Measurements from ENCODE around the gene TMEM30B.
"Not testable (repeated sequence)": the region's sequence is repeated elsewhere in the genome, so short reads cannot be mapped to it uniquely, and the experiment has no call there.

TMEM30B gene

GRCh38 chr14:61281186-61281947 lies at the start of gene TMEM30B:
Gene TMEM30B (minus strand): TSS chr14:61281338. CDS start chr14:61281147, 191 bp downstream.
- DNase-seq (ENCODE audit: low read depth) = peak; percentile 35

- no peak for DNase-seq (ENCODE audit: low read depth)
These were observed 49.4 kb upstream of the TMEM30B start for GRCh38 chr14:61330511-61330910.

- DNase-seq (ENCODE audit: low read depth) = no peak
These were observed 48.4 kb upstream of the TMEM30B start for GRCh38 chr14:61329478-61330051.

- no peak for DNase-seq (ENCODE audit: low read depth)
These were observed 47.6 kb upstream of the TMEM30B start for GRCh38 chr14:61328626-61329262.

GRCh38 chr14:61326847-61327246 lies 45.7 kb upstream of the TMEM30B start:
- DNase-seq (ENCODE audit: low read depth) = no peak

GRCh38 chr14:61326146-61326545 lies 45.0 kb upstream of the TMEM30B start:
- DNase-seq (ENCODE audit: low read depth) = no peak

GRCh38 chr14:61325166-61325565 lies 44.0 kb upstream of the TMEM30B start:
- DNase-seq (ENCODE audit: low read depth) = no peak

GRCh38 chr14:61323970-61324369 lies 42.8 kb upstream of the TMEM30B start:
- DNase-seq (ENCODE audit: low read depth) = no peak

- DNase-seq (ENCODE audit: low read depth) = no peak
These were observed 41.7 kb upstream of the TMEM30B start for GRCh38 chr14:61322799-61323290.

GRCh38 chr14:61322011-61322798 lies 41.1 kb upstream of the TMEM30B start:
- no peak for DNase-seq (ENCODE audit: low read depth)

GRCh38 chr14:61321385-61322010 lies 40.4 kb upstream of the TMEM30B start, which contains the start of gene PRKCH:
Gene PRKCH (plus strand): TSS chr14:61321579. CDS start chr14:61322102, 523 bp downstream.
- peak; percentile 83 for DNase-seq (ENCODE audit: low read depth)

- DNase-seq (ENCODE audit: low read depth) = no peak
These were observed 39.8 kb upstream of the TMEM30B start for GRCh38 chr14:61320806-61321384.

GRCh38 chr14:61320170-61320569 lies 39.0 kb upstream of the TMEM30B start:
- not testable (repeated sequence) for DNase-seq (ENCODE audit: low read depth)

- no peak for DNase-seq (ENCODE audit: low read depth)
These were observed 38.6 kb upstream of the TMEM30B start for GRCh38 chr14:61319706-61320105.

- no peak for DNase-seq (ENCODE audit: low read depth)
These were observed 37.9 kb upstream of the TMEM30B start for GRCh38 chr14:61319086-61319485.

- DNase-seq (ENCODE audit: low read depth) = no peak
These were observed 34.2 kb upstream of the TMEM30B start for GRCh38 chr14:61315313-61315712.

GRCh38 chr14:61308701-61309100 lies 27.6 kb upstream of the TMEM30B start:
- DNase-seq (ENCODE audit: low read depth) = not testable (repeated sequence)

- DNase-seq (ENCODE audit: low read depth) = no peak
These were observed 27.1 kb upstream of the TMEM30B start for GRCh38 chr14:61308198-61308597.

- no peak for DNase-seq (ENCODE audit: low read depth)
These were observed 23.6 kb upstream of the TMEM30B start for GRCh38 chr14:61304688-61305087.

- DNase-seq (ENCODE audit: low read depth) = no peak
These were observed 19.6 kb upstream of the TMEM30B start for GRCh38 chr14:61300754-61301153.

GRCh38 chr14:61300209-61300608 lies 19.1 kb upstream of the TMEM30B start:
- no peak for DNase-seq (ENCODE audit: low read depth)
